GM12878 (cell line): Measurements from ENCODE around the gene OVCA2.
A peak's percentile ranks its signal among the peaks of the same experiment; 100 is the strongest.

ENCODE experiments used
- EZH2 ChIP-seq: IDR thresholded peaks from 2 replicates; pipeline ENCODE4 v1.6.1; 2012; ENCODE audit warnings: low read depth, mild to moderate bottlenecking, control low read depth, inconsistent platforms, low read length, borderline replicate concordance; ENCODE audit not compliant: control insufficient read depth
- FOS ChIP-seq: IDR thresholded peaks from 3 replicates; pipeline ENCODE4 v1.6.1; 2011; ENCODE audit warnings: borderline replicate concordance; ENCODE audit not compliant: insufficient read length; ENCODE audit errors: extremely low read depth
- HDAC6 ChIP-seq: fragments of 200-600 bp; sonication (generic); IDR thresholded peaks from one replicate; pipeline ENCODE4 v1.8.0; 2017; ENCODE audit warnings: antibody characterized with exemption; ENCODE audit not compliant: unreplicated experiment
- JUNB ChIP-seq: IDR thresholded peaks from 2 replicates; pipeline ENCODE4 v1.6.1; 2016; ENCODE audit warnings: antibody characterized with exemption, mild to moderate bottlenecking
- MTA3 ChIP-seq: IDR thresholded peaks from 2 replicates; pipeline ENCODE4 v1.6.1; 2012; ENCODE audit warnings: low read length, inconsistent platforms, borderline replicate concordance
- POLR2A ChIP-seq: IDR thresholded peaks from 2 replicates; pipeline ENCODE4 v1.6.1; 2011; ENCODE audit warnings: low read depth, mild to moderate bottlenecking, low read length
- SIN3A ChIP-seq: IDR thresholded peaks from 2 replicates; pipeline ENCODE4 v1.6.1; 2012; ENCODE audit warnings: low read depth, low read length, improper control_type of control experiment
- TAF1 ChIP-seq: IDR thresholded peaks from 2 replicates; pipeline ENCODE4 v1.6.1; 2011; ENCODE audit warnings: mild to moderate bottlenecking, low read depth, low read length, borderline replicate concordance
- TF ChIP-seq, protein P1 (sequence below): IDR thresholded peaks from 2 replicates; pipeline ENCODE4 v1.6.1; 2012; ENCODE audit warnings: mild to moderate bottlenecking, low read depth, low read length
- TF ChIP-seq, protein P2 (sequence below): fragments of 450-650 bp; formaldehyde crosslinking; IDR thresholded peaks from 2 replicates; pipeline ENCODE4 v1.5.0; 2022; ENCODE audit warnings: mild to moderate bottlenecking, missing genetic modification characterization
- TF ChIP-seq, protein P3 (sequence below), 3 experiments: IDR thresholded peaks in 2 of 3; conservative IDR thresholded peaks in 1 of 3; 2 replicates each; pipeline ENCODE4 v1.5.1; 2011; ENCODE audit warnings: low read depth in 3 of 3, low read length in 3 of 3, mild to moderate bottlenecking in 3 of 3, control low read depth in 2 of 3, moderate library complexity in 2 of 3, inconsistent platforms in 1 of 3, mixed read lengths in 1 of 3; ENCODE audit not compliant: control insufficient read depth in 2 of 3, insufficient read depth in 1 of 3; ENCODE audit errors: extremely low read depth in 1 of 3

DNA sequence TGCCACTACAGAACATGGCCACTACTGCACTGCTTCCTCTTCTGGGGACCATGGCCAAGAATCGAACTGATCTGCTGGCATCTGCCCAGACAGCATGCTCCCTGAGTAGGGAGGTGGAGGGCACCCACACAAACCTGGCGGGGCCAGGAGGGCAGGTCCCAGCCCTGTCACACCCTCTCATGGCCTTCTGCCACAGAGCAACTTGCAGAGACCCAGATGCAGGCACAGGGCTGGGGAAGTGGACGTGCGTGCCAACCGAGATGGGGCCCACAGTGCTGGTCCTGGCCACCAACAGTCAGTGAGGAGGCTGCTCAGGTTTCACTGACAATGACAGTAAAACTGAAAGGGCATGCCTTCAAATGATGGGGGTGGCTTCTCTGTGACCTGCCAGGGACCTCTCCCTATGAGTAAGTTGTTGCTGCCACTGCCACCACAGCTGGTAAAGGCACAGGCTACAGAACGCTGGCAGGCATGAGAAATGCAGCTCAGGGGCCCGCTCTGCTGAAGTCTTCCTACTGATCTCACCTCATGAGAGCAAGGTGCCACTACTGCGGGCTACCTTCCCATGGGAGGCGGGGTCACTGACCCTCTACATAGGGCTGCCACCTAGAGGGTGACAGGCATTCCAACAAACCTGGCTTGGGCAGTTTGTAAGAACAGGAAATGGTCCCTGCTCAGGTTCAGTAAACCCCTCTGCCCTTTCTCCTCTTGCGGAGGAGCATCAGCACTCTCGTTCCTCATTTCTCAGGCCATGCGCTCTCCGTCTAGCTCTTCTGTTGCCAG, 28.6 kb downstream of the OVCA2 start:
- no peak for TF ChIP-seq EZH2
- TF ChIP-seq, protein P1, sequence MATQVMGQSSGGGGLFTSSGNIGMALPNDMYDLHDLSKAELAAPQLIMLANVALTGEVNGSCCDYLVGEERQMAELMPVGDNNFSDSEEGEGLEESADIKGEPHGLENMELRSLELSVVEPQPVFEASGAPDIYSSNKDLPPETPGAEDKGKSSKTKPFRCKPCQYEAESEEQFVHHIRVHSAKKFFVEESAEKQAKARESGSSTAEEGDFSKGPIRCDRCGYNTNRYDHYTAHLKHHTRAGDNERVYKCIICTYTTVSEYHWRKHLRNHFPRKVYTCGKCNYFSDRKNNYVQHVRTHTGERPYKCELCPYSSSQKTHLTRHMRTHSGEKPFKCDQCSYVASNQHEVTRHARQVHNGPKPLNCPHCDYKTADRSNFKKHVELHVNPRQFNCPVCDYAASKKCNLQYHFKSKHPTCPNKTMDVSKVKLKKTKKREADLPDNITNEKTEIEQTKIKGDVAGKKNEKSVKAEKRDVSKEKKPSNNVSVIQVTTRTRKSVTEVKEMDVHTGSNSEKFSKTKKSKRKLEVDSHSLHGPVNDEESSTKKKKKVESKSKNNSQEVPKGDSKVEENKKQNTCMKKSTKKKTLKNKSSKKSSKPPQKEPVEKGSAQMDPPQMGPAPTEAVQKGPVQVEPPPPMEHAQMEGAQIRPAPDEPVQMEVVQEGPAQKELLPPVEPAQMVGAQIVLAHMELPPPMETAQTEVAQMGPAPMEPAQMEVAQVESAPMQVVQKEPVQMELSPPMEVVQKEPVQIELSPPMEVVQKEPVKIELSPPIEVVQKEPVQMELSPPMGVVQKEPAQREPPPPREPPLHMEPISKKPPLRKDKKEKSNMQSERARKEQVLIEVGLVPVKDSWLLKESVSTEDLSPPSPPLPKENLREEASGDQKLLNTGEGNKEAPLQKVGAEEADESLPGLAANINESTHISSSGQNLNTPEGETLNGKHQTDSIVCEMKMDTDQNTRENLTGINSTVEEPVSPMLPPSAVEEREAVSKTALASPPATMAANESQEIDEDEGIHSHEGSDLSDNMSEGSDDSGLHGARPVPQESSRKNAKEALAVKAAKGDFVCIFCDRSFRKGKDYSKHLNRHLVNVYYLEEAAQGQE: no peak; the same call in 1 of the 2 replicates
- TF ChIP-seq POLR2A: peak; percentile 79
- no peak for TF ChIP-seq HDAC6
- TF ChIP-seq, protein P2, sequence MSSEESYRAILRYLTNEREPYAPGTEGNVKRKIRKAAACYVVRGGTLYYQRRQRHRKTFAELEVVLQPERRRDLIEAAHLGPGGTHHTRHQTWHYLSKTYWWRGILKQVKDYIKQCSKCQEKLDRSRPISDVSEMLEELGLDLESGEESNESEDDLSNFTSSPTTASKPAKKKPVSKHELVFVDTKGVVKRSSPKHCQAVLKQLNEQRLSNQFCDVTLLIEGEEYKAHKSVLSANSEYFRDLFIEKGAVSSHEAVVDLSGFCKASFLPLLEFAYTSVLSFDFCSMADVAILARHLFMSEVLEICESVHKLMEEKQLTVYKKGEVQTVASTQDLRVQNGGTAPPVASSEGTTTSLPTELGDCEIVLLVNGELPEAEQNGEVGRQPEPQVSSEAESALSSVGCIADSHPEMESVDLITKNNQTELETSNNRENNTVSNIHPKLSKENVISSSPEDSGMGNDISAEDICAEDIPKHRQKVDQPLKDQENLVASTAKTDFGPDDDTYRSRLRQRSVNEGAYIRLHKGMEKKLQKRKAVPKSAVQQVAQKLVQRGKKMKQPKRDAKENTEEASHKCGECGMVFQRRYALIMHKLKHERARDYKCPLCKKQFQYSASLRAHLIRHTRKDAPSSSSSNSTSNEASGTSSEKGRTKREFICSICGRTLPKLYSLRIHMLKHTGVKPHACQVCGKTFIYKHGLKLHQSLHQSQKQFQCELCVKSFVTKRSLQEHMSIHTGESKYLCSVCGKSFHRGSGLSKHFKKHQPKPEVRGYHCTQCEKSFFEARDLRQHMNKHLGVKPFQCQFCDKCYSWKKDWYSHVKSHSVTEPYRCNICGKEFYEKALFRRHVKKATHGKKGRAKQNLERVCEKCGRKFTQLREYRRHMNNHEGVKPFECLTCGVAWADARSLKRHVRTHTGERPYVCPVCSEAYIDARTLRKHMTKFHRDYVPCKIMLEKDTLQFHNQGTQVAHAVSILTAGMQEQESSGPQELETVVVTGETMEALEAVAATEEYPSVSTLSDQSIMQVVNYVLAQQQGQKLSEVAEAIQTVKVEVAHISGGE (CRISPR knock-in tag): no peak
- TF ChIP-seq, protein P3, sequence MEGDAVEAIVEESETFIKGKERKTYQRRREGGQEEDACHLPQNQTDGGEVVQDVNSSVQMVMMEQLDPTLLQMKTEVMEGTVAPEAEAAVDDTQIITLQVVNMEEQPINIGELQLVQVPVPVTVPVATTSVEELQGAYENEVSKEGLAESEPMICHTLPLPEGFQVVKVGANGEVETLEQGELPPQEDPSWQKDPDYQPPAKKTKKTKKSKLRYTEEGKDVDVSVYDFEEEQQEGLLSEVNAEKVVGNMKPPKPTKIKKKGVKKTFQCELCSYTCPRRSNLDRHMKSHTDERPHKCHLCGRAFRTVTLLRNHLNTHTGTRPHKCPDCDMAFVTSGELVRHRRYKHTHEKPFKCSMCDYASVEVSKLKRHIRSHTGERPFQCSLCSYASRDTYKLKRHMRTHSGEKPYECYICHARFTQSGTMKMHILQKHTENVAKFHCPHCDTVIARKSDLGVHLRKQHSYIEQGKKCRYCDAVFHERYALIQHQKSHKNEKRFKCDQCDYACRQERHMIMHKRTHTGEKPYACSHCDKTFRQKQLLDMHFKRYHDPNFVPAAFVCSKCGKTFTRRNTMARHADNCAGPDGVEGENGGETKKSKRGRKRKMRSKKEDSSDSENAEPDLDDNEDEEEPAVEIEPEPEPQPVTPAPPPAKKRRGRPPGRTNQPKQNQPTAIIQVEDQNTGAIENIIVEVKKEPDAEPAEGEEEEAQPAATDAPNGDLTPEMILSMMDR (IDR thresholded peaks at IDR 0.05 in 2 of 3, conservative IDR thresholded peaks at IDR 0.05 in 1 of 3; ENCODE audit: control insufficient read depth in 2 of 3, extremely low read depth in 1 of 3, insufficient read depth in 1 of 3, low read depth in 3 of 3, low read length in 3 of 3): peak in 2 of 3 experiments; percentile 7 to 22; a peak in 1 of 6 replicates
- TF ChIP-seq FOS: no peak
- TF ChIP-seq JUNB: peak; percentile 99
- TF ChIP-seq TAF1: peak; percentile 18; the same call in 1 of the 2 replicates
- peak; percentile 41; the same call in 1 of the 2 replicates for TF ChIP-seq SIN3A
- peak; percentile 98 for TF ChIP-seq MTA3
